ENCODE results near the gene KCNQ1OT1.

KCNQ1OT1 gene

DNA sequence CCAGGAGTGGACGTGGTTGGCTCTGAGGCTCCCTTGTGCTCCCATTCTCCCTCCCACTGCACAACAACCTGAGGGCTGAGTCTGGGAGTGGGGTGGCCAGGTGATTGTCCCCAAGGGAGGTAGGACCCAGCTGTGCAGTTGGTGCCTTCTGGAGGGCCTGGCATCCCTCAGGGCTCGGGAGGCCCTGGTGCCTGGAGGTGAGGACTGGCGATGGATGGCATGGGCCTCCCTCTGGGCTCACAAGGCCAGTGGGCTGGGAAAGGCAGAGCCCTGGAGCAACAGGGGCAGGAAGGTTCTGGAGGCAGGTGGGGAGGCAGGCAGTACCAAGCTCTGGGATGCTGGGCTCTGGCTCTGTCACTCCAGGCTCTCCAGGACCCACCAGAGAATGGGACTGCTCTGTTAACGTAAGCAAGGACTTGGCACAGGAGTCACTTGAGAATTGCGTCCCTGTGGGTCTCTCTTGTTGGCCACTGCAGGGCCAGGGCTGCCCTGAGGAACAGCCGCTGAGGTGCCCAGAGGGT, 114.2 kb downstream of the KCNQ1OT1 start:
- Histone ChIP-seq H3K4ac (ENCODE audit: low read depth, low read length) (no peak overlapping the region), H3K4me3 (ENCODE audit: low read length) (no peak overlapping the region), H3K9ac (ENCODE audit: low read length) (no peak overlapping the region), H3K36me3 (ENCODE audit: control insufficient read depth, insufficient read depth, low read length) (no peaks in the 10 kb centered on the region), H3K79me2 (ENCODE audit: control insufficient read depth, insufficient read depth, low read length) (no peaks in the 10 kb centered on the region), H2BK5ac (ENCODE audit: low read length) (no peak overlapping the region), H4K5ac (ENCODE audit: low read length) (no peak overlapping the region), H3K79me1 (ENCODE audit: low read length) (no peaks in the 10 kb centered on the region), H2BK15ac (replicated peaks; ENCODE audit: low read depth) (no peak overlapping the region), H3K18ac (ENCODE audit: low read length) (no peak overlapping the region), H3K23ac (ENCODE audit: low read length) (no peak overlapping the region), H4K8ac (ENCODE audit: low read depth, low read length) (no peak overlapping the region), H2AK5ac (ENCODE audit: low read length) (no peak overlapping the region), H3K27me3 (ENCODE audit: insufficient read depth, low read length, poor library complexity) (no peaks in the 10 kb centered on the region), H2BK120ac (ENCODE audit: low read depth, low read length) (no peak overlapping the region), H3K4me1 (ENCODE audit: control insufficient read depth, low read depth, low read length) (no peaks in the 10 kb centered on the region), H3K56ac (ENCODE audit: low read length) (no peak overlapping the region), H3K27ac (ENCODE audit: low read depth, low read length) (no peak overlapping the region), H3K4me2 (ENCODE audit: low read length) (no peak overlapping the region)
- DNase-seq = no peak
- WGBS (ENCODE audit: extremely low coverage, insufficient coverage, low lambda C conversion rate) = no CpG with 5 or more reads among the region's 6 CpGs

DNA sequence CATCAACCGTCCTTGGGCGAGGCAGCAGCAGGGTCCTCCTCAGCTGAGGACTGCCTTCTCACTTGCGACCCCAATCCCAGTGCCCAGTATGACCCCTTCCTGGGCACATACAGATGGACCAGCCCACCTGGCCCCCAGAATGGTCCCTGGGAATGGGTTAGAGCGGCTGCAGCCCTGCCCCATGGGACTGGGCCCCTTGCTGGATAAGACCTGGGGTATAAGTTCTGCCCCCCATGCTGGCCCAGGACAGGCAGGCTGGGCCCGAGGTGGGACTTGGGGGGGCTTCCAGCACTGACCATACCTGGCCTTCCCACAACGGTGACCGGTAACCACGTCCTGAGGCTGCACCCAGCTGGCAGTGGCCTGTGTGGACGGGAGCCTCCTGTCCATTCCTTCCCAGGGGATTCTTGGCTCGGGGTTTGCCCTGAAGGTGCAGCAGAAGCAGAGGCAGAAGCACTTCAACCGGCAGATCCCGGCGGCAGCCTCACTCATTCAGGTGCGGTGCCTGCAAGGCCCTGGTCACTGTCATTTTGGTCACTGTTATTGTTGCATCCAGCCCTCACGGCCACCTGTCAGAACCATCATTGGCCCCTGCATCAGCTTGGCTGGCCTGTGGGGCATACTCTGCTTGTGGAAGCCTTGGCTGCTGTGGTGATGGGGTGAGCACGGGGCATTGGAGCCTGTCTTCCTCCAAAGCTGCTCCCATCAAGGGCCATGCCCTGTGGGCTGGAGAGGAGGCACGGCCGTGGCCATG, 114.8 kb downstream of the KCNQ1OT1 start:
- Histone ChIP-seq H2BK5ac (ENCODE audit: low read length) (no peak overlapping the region), H3K4me2 (ENCODE audit: low read length) (no peak overlapping the region), H3K23ac (ENCODE audit: low read length) (no peak overlapping the region), H3K36me3 (ENCODE audit: control insufficient read depth, insufficient read depth, low read length) (no peaks in the 10 kb centered on the region), H3K18ac (ENCODE audit: low read length) (no peak overlapping the region), H3K79me2 (ENCODE audit: control insufficient read depth, insufficient read depth, low read length) (no peaks in the 10 kb centered on the region), H3K9ac (ENCODE audit: low read length) (no peak overlapping the region), H4K8ac (ENCODE audit: low read depth, low read length) (no peak overlapping the region), H2BK15ac (replicated peaks; ENCODE audit: low read depth) (no peak overlapping the region), H4K5ac (ENCODE audit: low read length) (no peak overlapping the region), H3K4ac (ENCODE audit: low read depth, low read length) (no peak overlapping the region), H3K27ac (ENCODE audit: low read depth, low read length) (no peak overlapping the region), H3K56ac (ENCODE audit: low read length) (no peak overlapping the region), H3K79me1 (ENCODE audit: low read length) (no peaks in the 10 kb centered on the region), H3K4me1 (ENCODE audit: control insufficient read depth, low read depth, low read length) (no peaks in the 10 kb centered on the region), H2AK5ac (ENCODE audit: low read length) (no peak overlapping the region), H3K4me3 (ENCODE audit: low read length) (no peak overlapping the region), H3K27me3 (ENCODE audit: insufficient read depth, low read length, poor library complexity) (no peaks in the 10 kb centered on the region), H2BK120ac (ENCODE audit: low read depth, low read length) (no peak overlapping the region)
- WGBS (ENCODE audit: extremely low coverage, insufficient coverage, low lambda C conversion rate) = no CpG with 5 or more reads among the region's 18 CpGs
- DNase-seq = no peak

DNA sequence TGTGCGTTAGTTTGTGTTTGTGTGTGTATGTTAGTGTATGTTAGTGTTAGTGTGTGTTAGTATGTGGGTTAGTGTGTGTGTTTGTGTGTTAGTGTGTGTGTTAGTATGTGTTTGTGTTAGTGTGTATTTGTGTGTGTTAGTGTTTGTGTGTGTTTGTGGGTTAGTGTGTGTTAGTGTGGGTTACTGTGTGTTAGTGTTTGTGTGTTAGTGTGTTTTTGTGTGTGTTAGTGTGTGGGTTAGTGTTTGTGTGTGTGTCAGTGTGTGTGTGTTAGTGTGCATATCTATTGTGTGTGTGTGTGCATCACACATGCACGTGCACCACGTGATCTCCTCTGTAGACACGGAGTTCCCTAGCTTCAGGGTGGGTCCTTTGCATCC, 115.4 kb downstream of the KCNQ1OT1 start:
- no peaks in the 10 kb centered on the region for H3K79me2 ChIP-seq (ENCODE audit: control insufficient read depth, insufficient read depth, low read length)
- no peak overlapping the region for H3K4me3 ChIP-seq (ENCODE audit: low read length)
- no peak overlapping the region for H3K4ac ChIP-seq (ENCODE audit: low read depth, low read length)
- H3K4me2 ChIP-seq (ENCODE audit: low read length) = no peak overlapping the region
- no peaks in the 10 kb centered on the region for H3K27me3 ChIP-seq (ENCODE audit: insufficient read depth, low read length, poor library complexity)
- H3K18ac ChIP-seq (ENCODE audit: low read length) = no peak overlapping the region
- no peak overlapping the region for H3K27ac ChIP-seq (ENCODE audit: low read depth, low read length)
- no peak overlapping the region for H2BK5ac ChIP-seq (ENCODE audit: low read length)
- H3K56ac ChIP-seq (ENCODE audit: low read length) = no peak overlapping the region
- H4K8ac ChIP-seq (ENCODE audit: low read depth, low read length) = no peak overlapping the region
- no peaks in the 10 kb centered on the region for H3K79me1 ChIP-seq (ENCODE audit: low read length)
- no peak for DNase-seq
- no peak overlapping the region for H2BK15ac ChIP-seq (replicated peaks; ENCODE audit: low read depth)
- H3K4me1 ChIP-seq (ENCODE audit: control insufficient read depth, low read depth, low read length) = no peaks in the 10 kb centered on the region
- no peak overlapping the region for H2BK120ac ChIP-seq (ENCODE audit: low read depth, low read length)
- no peaks in the 10 kb centered on the region for H3K36me3 ChIP-seq (ENCODE audit: control insufficient read depth, insufficient read depth, low read length)
- no peak overlapping the region for H2AK5ac ChIP-seq (ENCODE audit: low read length)
- H4K5ac ChIP-seq (ENCODE audit: low read length) = no peak overlapping the region
- H3K9ac ChIP-seq (ENCODE audit: low read length) = no peak overlapping the region
- 100% methylated on average over 1 of the region's 4 CpGs for WGBS (ENCODE audit: extremely low coverage, insufficient coverage, low lambda C conversion rate)
- H3K23ac ChIP-seq (ENCODE audit: low read length) = no peak overlapping the region

DNA sequence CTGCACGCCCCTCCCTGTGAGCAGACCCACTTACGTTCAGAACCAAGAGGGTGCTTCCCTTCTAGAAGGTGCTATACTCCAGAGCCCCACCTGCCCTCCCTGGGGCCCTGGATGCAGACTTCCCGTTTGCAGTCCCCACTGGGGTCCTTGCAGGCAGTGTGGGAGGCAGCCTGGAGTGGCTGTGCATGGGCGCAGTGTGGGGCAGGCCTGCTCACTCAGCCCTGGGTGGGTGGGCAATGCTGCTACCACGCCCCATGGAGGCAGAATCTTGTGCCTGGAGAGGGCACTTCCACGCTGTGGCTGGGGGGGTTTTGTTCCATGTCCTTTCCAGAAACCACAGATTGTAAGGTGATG, 116.2 kb downstream of the KCNQ1OT1 start:
- no peak overlapping the region for H3K4me3 ChIP-seq (ENCODE audit: low read length)
- no peak overlapping the region for H3K27ac ChIP-seq (ENCODE audit: low read depth, low read length)
- no peak overlapping the region for H2AK5ac ChIP-seq (ENCODE audit: low read length)
- no peak overlapping the region for H3K9ac ChIP-seq (ENCODE audit: low read length)
- DNase-seq = no peak
- no peaks in the 10 kb centered on the region for H3K79me2 ChIP-seq (ENCODE audit: control insufficient read depth, insufficient read depth, low read length)
- H3K4me2 ChIP-seq (ENCODE audit: low read length) = no peak overlapping the region
- no peak overlapping the region for H3K18ac ChIP-seq (ENCODE audit: low read length)
- no peak overlapping the region for H2BK15ac ChIP-seq (replicated peaks; ENCODE audit: low read depth)
- H3K4ac ChIP-seq (ENCODE audit: low read depth, low read length) = no peak overlapping the region
- WGBS (ENCODE audit: extremely low coverage, insufficient coverage, low lambda C conversion rate) = no CpG with 5 or more reads among the region's 6 CpGs
- H3K23ac ChIP-seq (ENCODE audit: low read length) = no peak overlapping the region
- H3K36me3 ChIP-seq (ENCODE audit: control insufficient read depth, insufficient read depth, low read length) = no peaks in the 10 kb centered on the region
- no peaks in the 10 kb centered on the region for H3K4me1 ChIP-seq (ENCODE audit: control insufficient read depth, low read depth, low read length)
- no peaks in the 10 kb centered on the region for H3K79me1 ChIP-seq (ENCODE audit: low read length)
- no peak overlapping the region for H3K56ac ChIP-seq (ENCODE audit: low read length)
- no peaks in the 10 kb centered on the region for H3K27me3 ChIP-seq (ENCODE audit: insufficient read depth, low read length, poor library complexity)
- no peak overlapping the region for H2BK5ac ChIP-seq (ENCODE audit: low read length)
- no peak overlapping the region for H4K8ac ChIP-seq (ENCODE audit: low read depth, low read length)
- no peak overlapping the region for H4K5ac ChIP-seq (ENCODE audit: low read length)
- H2BK120ac ChIP-seq (ENCODE audit: low read depth, low read length) = no peak overlapping the region

DNA sequence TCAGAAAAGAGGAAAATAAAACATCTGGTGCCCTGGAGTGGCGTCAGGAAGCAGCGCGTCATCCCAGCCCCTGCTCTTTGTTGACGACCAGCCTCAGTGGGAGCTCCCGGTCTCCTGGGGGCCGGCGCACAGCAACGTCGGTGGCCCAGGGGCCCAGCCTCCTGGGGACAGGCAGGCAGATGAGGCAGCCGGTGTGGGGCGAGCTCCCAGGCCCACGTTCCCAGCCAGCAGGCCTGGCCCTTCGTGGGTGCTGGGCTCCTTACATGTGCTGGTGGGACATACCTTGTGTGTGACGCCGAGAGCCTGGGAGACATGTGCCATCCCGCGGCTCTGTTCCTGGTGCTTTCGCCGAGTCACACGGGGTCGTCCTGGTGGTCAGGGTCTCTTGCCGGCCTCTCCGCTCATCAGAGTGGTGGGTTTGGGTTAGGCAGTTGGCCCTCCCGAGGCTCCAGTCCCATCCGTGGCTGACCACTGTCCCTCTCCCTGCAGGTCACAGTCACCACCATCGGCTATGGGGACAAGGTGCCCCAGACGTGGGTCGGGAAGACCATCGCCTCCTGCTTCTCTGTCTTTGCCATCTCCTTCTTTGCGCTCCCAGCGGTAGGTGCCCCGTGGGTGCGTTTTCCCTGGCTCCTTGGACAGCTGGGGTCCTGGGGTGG, 116.7 kb downstream of the KCNQ1OT1 start:
- DNase-seq = no peak
- Histone ChIP-seq H3K79me2 (ENCODE audit: control insufficient read depth, insufficient read depth, low read length) (no peaks in the 10 kb centered on the region), H4K5ac (ENCODE audit: low read length) (no peak overlapping the region)

More for the DNA sequence above, 116.7 kb downstream of the KCNQ1OT1 start:
- Histone ChIP-seq H3K4me1 (ENCODE audit: control insufficient read depth, low read depth, low read length) (no peaks in the 10 kb centered on the region), H3K56ac (ENCODE audit: low read length) (no peak overlapping the region), H2AK5ac (ENCODE audit: low read length) (no peak overlapping the region), H3K36me3 (ENCODE audit: control insufficient read depth, insufficient read depth, low read length) (no peaks in the 10 kb centered on the region), H3K9ac (ENCODE audit: low read length) (no peak overlapping the region), H3K79me1 (ENCODE audit: low read length) (no peaks in the 10 kb centered on the region), H2BK5ac (ENCODE audit: low read length) (no peak overlapping the region), H3K27me3 (ENCODE audit: insufficient read depth, low read length, poor library complexity) (no peaks in the 10 kb centered on the region), H3K4ac (ENCODE audit: low read depth, low read length) (no peak overlapping the region), H3K23ac (ENCODE audit: low read length) (no peak overlapping the region), H3K27ac (ENCODE audit: low read depth, low read length) (no peak overlapping the region), H3K18ac (ENCODE audit: low read length) (no peak overlapping the region), H4K8ac (ENCODE audit: low read depth, low read length) (no peak overlapping the region), H3K4me2 (ENCODE audit: low read length) (no peak overlapping the region), H3K4me3 (ENCODE audit: low read length) (no peak overlapping the region), H2BK120ac (ENCODE audit: low read depth, low read length) (no peak overlapping the region), H2BK15ac (replicated peaks; ENCODE audit: low read depth) (no peak overlapping the region)
- WGBS (ENCODE audit: extremely low coverage, insufficient coverage, low lambda C conversion rate) = no CpG with 5 or more reads among the region's 33 CpGs

All from mesendoderm (in vitro differentiated cells).